ENCODE measurements around the gene CSPG4.
"Not testable (repeated sequence)": the region's sequence is repeated elsewhere in the genome, so short reads cannot be mapped to it uniquely, and the experiment has no call there.

GRCh38 chr15:75717001-75717400 lies 4.4 kb upstream of the CSPG4 start:
- not testable (repeated sequence) for TF ChIP-seq CTCF (conservative IDR thresholded peaks at IDR 0.05; ENCODE audit: low read depth, low read length); POLR2A (IDR thresholded peaks at IDR 0.05; ENCODE audit: low read depth, low read length)

All from IMR-90 (cell line).